CD8-positive, alpha-beta memory T cell (primary cell): ENCODE measurements around the gene ARMC12. TPM values are rescaled to one million over a fixed set of nuclear protein-coding genes. Genes with fewer than 3 reads are reported as not detected.

Source experiments
- CTCF ChIA-PET: fragments of 350-600 bp; sonication (Branson Sonifier 250); formaldehyde crosslinking; loops from one replicate; lab custom pipeline; 2021; ENCODE audit warnings: antibody characterized with exemption; lab: Charles Lee
- POLR2A ChIA-PET: fragments of 350-600 bp; sonication (Branson Sonifier 250); formaldehyde crosslinking; loops from one replicate; lab custom pipeline; 2021; ENCODE audit warnings: antibody characterized with exemption; lab: Charles Lee
- DNase-seq, 5 donors: peaks; one replicate each; pipeline versions ENCODE4 v3.0.0 to v3.0.0-alpha.2; 2020 to 2022; ENCODE audit warnings: mixed read lengths in 1 of 5
- H3K27ac ChIP-seq: one replicate; pipeline ENCODE4 v1.7.0; 2013; ENCODE audit warnings: low read depth, mild to moderate bottlenecking, low read length, moderate library complexity
- H3K27me3 ChIP-seq: 2 replicates; pipeline ENCODE4 v1.7.0; 2013; ENCODE audit warnings: low read length, mild to moderate bottlenecking; ENCODE audit not compliant: insufficient read depth, poor library complexity, severe bottlenecking
- H3K36me3 ChIP-seq: 2 replicates; pipeline ENCODE4 v1.7.0; 2013; ENCODE audit warnings: mild to moderate bottlenecking, low read length, moderate library complexity; ENCODE audit not compliant: insufficient read depth
- H3K4me1 ChIP-seq: 2 replicates; pipeline ENCODE4 v1.7.0; 2013; ENCODE audit warnings: mild to moderate bottlenecking, low read length, moderate library complexity; ENCODE audit not compliant: insufficient read depth
- H3K4me3 ChIP-seq: 2 replicates; pipeline ENCODE4 v1.7.0; 2013; ENCODE audit warnings: mild to moderate bottlenecking, low read length
- H3K9me3 ChIP-seq: 2 replicates; pipeline ENCODE4 v1.7.0; 2013; ENCODE audit warnings: mild to moderate bottlenecking, low read length
- H3K27ac Mint-ChIP-seq, 8 donors: one replicate each; pipeline ENCODE4 v1.8.0; 2020 to 2021; ENCODE audit warnings: mixed read lengths in 8 of 8, mild to moderate bottlenecking in 6 of 8, inconsistent platforms in 3 of 8, moderate library complexity in 3 of 8
- H3K27me3 Mint-ChIP-seq, 2 donors: one replicate each; pipeline ENCODE4 v1.8.0; 2020 to 2021; ENCODE audit warnings: mixed read lengths in 2 of 2, mild to moderate bottlenecking in 1 of 2, moderate library complexity in 1 of 2
- H3K36me3 Mint-ChIP-seq, 3 donors: one replicate each; pipeline ENCODE4 v1.8.0; 2020 to 2021; ENCODE audit warnings: mixed read lengths in 3 of 3, inconsistent platforms in 1 of 3, mild to moderate bottlenecking in 1 of 3
- H3K4me1 Mint-ChIP-seq, 3 donors: one replicate each; pipeline ENCODE4 v1.8.0; 2020 to 2021; ENCODE audit warnings: mixed read lengths in 3 of 3, inconsistent platforms in 1 of 3, mild to moderate bottlenecking in 1 of 3
- H3K4me3 Mint-ChIP-seq, 7 donors: one replicate each; pipeline ENCODE4 v1.8.0; 2020 to 2021; ENCODE audit warnings: mixed read lengths in 7 of 7, mild to moderate bottlenecking in 6 of 7, moderate library complexity in 4 of 7, inconsistent platforms in 2 of 7
- H3K9me3 Mint-ChIP-seq, 5 donors: one replicate each; pipeline ENCODE4 v1.8.0; 2020 to 2022; ENCODE audit warnings: mixed read lengths in 5 of 5, mild to moderate bottlenecking in 3 of 5, moderate library complexity in 2 of 5, inconsistent platforms in 1 of 5
- polyA plus RNA-seq: library from polyadenylated mRNA; unstranded; fragments of 300-500 nt; fragmentation: Illumina TruSeq; gene quantifications from one replicate; pipeline ENCODE4 v1.2.3, GENCODE V29; 2021
- total RNA-seq, 2 experiments: library from RNA; stranded (reverse); gene quantifications; one replicate each; pipeline ENCODE4 v1.2.3, GENCODE V29; 2021

ARMC12 gene
- total and polyA plus RNA-seq, 3 experiments from 2014 or later, result 0.26 to 0.38 (median 0.37) TPM

DNA sequence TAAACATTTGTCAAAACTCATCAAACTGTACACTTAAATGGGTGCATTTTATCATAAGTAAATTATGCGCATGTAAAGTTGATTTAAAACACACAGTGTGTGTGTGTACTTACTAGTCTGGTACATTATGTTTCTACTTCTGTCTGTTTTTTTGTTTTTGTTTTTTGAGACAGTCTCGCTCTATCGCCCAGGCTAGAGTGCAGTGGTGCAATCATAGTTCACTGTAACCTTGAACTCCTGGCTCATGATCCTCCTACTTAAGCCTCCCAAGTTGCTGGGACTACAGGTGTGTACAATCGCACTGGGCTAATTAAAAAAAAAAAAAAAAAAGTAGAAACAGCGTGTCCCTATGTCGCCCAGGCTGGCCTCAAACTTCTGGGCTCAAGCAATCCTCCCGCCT is 25.1 kb upstream of the ARMC12 start:
- H3K4me3 Mint-ChIP-seq, result no peak overlapping the region
- Histone ChIP-seq H3K27me3 (no peaks in the 10 kb centered on the region), H3K4me1 (peaks cover 12% of the 10 kb centered on the region), H3K4me3 (no peak overlapping the region), H3K27ac (no peak overlapping the region), H3K9me3 (no peaks in the 10 kb centered on the region), H3K36me3 (no peaks in the 10 kb centered on the region)
- no peaks in the 10 kb centered on the region for H3K9me3 Mint-ChIP-seq
- H3K36me3 Mint-ChIP-seq, result no peaks in the 10 kb centered on the region
- H3K27me3 Mint-ChIP-seq, result peaks cover 0 to 5% of the 10 kb centered on the region in 2 donors
- ChIA-PET POLR2A (no interaction called here), CTCF (interaction anchor here (0.7 to 2.2 kb wide), 4 partner anchors 21 to 188 kb away, joined by 3 to 7 read pairs (median 4); partner anchors contain the start of gene ARMC12)
- H3K4me1 Mint-ChIP-seq, result peaks cover 22 to 45% (median 33%) of the 10 kb centered on the region in 3 donors
- H3K27ac Mint-ChIP-seq, result no peak overlapping the region
- no peak for DNase-seq

DNA sequence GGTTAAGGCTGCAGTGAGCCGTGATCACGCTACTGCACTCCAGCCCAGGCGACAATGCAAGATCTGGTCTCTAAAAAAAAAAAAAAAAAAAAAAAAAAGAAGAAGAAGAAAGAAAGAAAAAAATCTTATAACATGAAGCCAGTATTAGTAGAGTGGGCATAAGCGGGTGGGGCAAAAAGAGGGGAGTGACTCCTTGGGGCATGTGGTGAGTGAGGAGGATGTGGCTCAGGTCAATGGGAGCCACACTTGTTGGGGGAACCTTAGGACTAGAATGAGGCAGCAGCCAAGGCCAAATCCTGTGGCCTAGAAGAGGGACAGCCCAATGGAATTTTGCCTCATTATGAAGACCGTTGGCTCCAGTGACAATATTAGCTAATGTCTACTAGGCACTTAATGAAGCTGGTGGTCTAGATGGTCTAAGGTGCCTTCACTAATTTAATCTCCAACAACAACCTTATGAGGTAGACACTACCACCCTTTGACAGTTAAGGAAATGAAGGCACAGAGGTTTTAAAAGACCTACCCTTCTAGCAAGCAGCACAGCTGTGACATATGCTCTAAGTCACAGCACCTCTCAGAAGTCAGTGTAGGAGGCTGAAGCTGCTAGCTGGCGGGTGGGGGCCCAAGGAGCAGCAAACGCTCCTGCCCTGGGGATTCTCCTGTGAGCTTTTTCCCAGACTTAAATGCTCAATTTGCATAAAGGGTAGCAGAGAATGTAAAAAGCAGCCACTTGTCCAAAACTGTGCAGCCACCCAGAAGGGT is 23.6 kb upstream of the ARMC12 start:
- Mint-ChIP-seq H3K4me3 (peak overlapping the region in 3 of 7 donors; percentile 18 to 59 (median 32)), H3K36me3 (no peaks in the 10 kb centered on the region), H3K4me1 (peaks cover 31 to 59% (median 44%) of the 10 kb centered on the region in 3 donors), H3K9me3 (no peaks in the 10 kb centered on the region), H3K27ac (peak overlapping the region in 4 of 8 donors; percentile 3 to 78 (median 57)), H3K27me3 (peaks cover 0 to 5% of the 10 kb centered on the region in 2 donors)
- Histone ChIP-seq H3K4me1 (peaks cover 25% of the 10 kb centered on the region), H3K27ac (no peak overlapping the region), H3K4me3 (no peak overlapping the region), H3K27me3 (no peaks in the 10 kb centered on the region), H3K9me3 (no peaks in the 10 kb centered on the region), H3K36me3 (no peaks in the 10 kb centered on the region)
- POLR2A ChIA-PET, result no interaction called here
- DNase-seq, result no peak
- CTCF ChIA-PET, result interaction anchor here (0.9 to 1.5 kb wide), 2 partner anchors 13 to 23 kb away, joined by 3 read pairs; no protein-coding TSS in a partner anchor

DNA sequence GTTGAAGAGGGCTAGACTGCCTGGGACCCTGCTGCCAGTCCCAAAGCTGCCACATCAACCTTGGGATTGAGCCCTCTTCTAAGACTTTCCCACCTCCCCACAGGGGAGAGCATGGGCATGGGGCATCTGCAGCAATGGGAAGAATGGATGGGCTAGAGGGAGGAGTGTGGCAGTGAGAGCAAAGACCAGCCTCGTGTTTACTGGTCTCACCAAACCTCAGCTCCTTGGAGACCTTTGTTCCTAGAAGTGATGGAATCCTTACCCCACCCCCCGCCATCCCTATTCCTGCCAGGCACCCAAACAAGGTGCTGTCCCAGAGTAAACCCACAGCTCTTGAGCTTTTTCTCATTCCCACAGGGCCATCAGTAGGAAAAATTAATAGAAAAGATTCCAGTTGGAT is 20.0 kb upstream of the ARMC12 start:
- H3K4me1 ChIP-seq, result peaks cover 52% of the 10 kb centered on the region
- H3K27me3 Mint-ChIP-seq, result peaks cover 0 to 3% of the 10 kb centered on the region in 2 donors

GRCh38 chr6:35717449-35718374 is 19.1 kb upstream of the ARMC12 start:
- H3K4me1 ChIP-seq, result peaks cover 47% of the 10 kb centered on the region
- no peak for DNase-seq
- no peaks in the 10 kb centered on the region for H3K36me3 ChIP-seq
- Mint-ChIP-seq H3K4me1 (peaks cover 36 to 73% (median 54%) of the 10 kb centered on the region in 3 donors), H3K27ac (peak overlapping the region in 7 of 8 donors; percentile 7 to 84 (median 61)), H3K36me3 (no peaks in the 10 kb centered on the region), H3K27me3 (peaks cover 0 to 3% of the 10 kb centered on the region in 2 donors), H3K9me3 (no peaks in the 10 kb centered on the region), H3K4me3 (peak overlapping the region in 1 of 7 donors; percentile 41)
- H3K27ac ChIP-seq, result no peak overlapping the region
- no peaks in the 10 kb centered on the region for H3K9me3 ChIP-seq
- no peaks in the 10 kb centered on the region for H3K27me3 ChIP-seq
- ChIA-PET POLR2A (no interaction called here), CTCF (interaction anchor here (1.5 to 1.6 kb wide), 2 partner anchors 10 to 19 kb away, joined by 5 to 6 read pairs; partner anchors contain the start of gene ARMC12)
- H3K4me3 ChIP-seq, result no peak overlapping the region

More for the DNA sequence above, 20.0 kb upstream of the ARMC12 start:
- H3K9me3 ChIP-seq, result no peaks in the 10 kb centered on the region
- no peak overlapping the region for H3K27ac ChIP-seq
- no peak for DNase-seq
- Mint-ChIP-seq H3K9me3 (no peaks in the 10 kb centered on the region), H3K4me1 (peaks cover 36 to 75% (median 56%) of the 10 kb centered on the region in 3 donors), H3K27ac (no peak overlapping the region), H3K36me3 (no peaks in the 10 kb centered on the region), H3K4me3 (no peak overlapping the region)
- CTCF ChIA-PET, result interaction anchor here (0.8 to 1.5 kb wide), 2 partner anchors 20 to 30 kb away, joined by 3 to 6 read pairs; partner anchors contain the start of gene ARMC12
- H3K36me3 ChIP-seq, result no peaks in the 10 kb centered on the region
- no peak overlapping the region for H3K4me3 ChIP-seq
- H3K27me3 ChIP-seq, result no peaks in the 10 kb centered on the region
- POLR2A ChIA-PET, result no interaction called here

DNA sequence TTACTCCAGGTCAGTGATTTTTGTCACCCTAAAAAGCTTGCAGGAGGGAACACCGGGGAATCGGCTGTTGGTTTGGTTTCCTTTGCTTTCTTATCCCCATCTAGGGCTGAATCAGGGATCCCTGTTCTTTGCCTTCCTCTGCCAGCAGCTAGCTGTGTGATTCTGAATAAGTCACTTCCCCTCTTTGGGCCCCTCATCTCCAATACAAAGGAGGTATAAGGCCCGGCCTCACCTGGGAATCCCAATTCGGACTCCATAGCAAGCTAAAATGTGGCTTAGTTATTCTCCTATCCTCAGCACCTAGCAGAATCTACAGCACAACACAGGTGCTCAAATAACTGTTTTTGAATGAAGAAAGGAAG is 18.5 kb upstream of the ARMC12 start:
- Mint-ChIP-seq H3K9me3 (no peaks in the 10 kb centered on the region), H3K4me1 (peaks cover 33 to 69% (median 48%) of the 10 kb centered on the region in 3 donors), H3K27ac (peak overlapping the region in 4 of 8 donors; percentile 54 to 66 (median 60)), H3K36me3 (no peaks in the 10 kb centered on the region), H3K27me3 (peaks cover 0 to 3% of the 10 kb centered on the region in 2 donors), H3K4me3 (peak overlapping the region in 2 of 7 donors; percentile 19 to 20)
- no peaks in the 10 kb centered on the region for H3K36me3 ChIP-seq
- no peaks in the 10 kb centered on the region for H3K27me3 ChIP-seq
- H3K9me3 ChIP-seq, result no peaks in the 10 kb centered on the region
- H3K4me1 ChIP-seq, result peaks cover 40% of the 10 kb centered on the region
- ChIA-PET POLR2A (no interaction called here), CTCF (interaction anchor here (1.6 kb wide), 1 partner anchor 10 kb away, joined by 5 read pairs; no protein-coding TSS in a partner anchor)
- peak overlapping the region; percentile 35 for H3K4me3 ChIP-seq
- H3K27ac ChIP-seq, result no peak overlapping the region
- no peak for DNase-seq

DNA sequence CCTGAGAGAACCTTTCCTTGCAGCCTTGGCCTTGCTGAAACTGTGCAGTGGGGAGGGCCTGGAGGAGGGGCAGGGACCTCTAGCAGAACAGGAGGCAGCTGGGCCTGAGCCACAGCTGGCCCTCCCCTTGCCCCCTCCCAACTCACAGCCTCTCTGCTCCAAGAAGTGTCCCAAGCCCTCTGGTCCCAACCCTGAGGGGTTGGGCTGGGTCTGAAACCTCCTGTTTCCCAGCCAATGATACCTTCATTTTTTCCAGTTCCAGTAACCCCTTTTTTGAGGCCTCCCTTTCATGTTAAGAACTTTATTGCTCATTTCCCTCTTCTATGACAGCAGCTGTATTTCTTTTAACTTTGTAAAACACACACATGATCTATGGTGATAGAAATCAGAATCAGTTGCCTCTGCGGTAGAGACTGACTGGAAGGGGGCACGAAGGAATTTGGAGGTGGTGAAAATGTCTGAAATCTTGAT is 17.9 kb upstream of the ARMC12 start:
- peaks cover 0 to 3% of the 10 kb centered on the region in 2 donors for H3K27me3 Mint-ChIP-seq
- Histone ChIP-seq H3K4me3 (peak overlapping the region; percentile 35), H3K36me3 (no peaks in the 10 kb centered on the region), H3K9me3 (no peaks in the 10 kb centered on the region), H3K4me1 (peaks cover 44% of the 10 kb centered on the region), H3K27me3 (no peaks in the 10 kb centered on the region), H3K27ac (no peak overlapping the region)
- POLR2A ChIA-PET, result interaction anchor here (1.2 kb wide), 1 partner anchor 13 kb away, joined by 3 read pairs; no protein-coding TSS in a partner anchor
- CTCF ChIA-PET, result interaction anchor here (1.6 kb wide), 1 partner anchor 9 kb away, joined by 5 read pairs; no protein-coding TSS in a partner anchor
- no peaks in the 10 kb centered on the region for H3K9me3 Mint-ChIP-seq
- peak overlapping the region in 3 of 7 donors; percentile 4 to 56 (median 20) for H3K4me3 Mint-ChIP-seq
- DNase-seq, result peak in 1 of 5 donors; percentile 31
- H3K36me3 Mint-ChIP-seq, result no peaks in the 10 kb centered on the region
- peak overlapping the region in 6 of 8 donors; percentile 31 to 85 (median 60) for H3K27ac Mint-ChIP-seq
- H3K4me1 Mint-ChIP-seq, result peaks cover 33 to 69% (median 48%) of the 10 kb centered on the region in 3 donors

DNA sequence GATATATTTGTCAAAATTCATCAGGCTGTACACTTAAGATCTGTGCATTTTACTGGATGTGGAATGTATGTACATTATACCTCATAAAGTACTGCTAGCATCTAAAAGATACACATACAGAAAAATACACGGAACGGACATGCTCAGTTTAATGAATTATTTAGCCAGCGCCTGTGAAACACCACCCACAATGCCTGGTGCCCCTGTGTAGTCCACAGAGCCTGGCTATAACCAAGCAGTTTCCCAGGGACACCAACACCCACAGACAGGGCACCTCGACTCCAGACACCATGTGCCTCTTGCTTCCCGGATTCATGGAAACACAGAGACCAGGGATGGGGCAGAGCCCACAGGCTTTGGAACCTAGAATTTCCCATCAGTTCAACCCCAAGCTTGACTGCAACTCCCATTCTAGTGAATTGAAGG is 17.4 kb upstream of the ARMC12 start:
- CTCF ChIA-PET, result interaction anchor here (0.9 to 1.6 kb wide), 2 partner anchors 9 to 18 kb away, joined by 3 to 5 read pairs; partner anchors contain the start of gene ARMC12
- Histone ChIP-seq H3K27ac (no peak overlapping the region), H3K9me3 (no peaks in the 10 kb centered on the region), H3K4me3 (peak overlapping the region; percentile 19), H3K27me3 (no peaks in the 10 kb centered on the region), H3K36me3 (no peaks in the 10 kb centered on the region), H3K4me1 (peaks cover 49% of the 10 kb centered on the region)
- H3K36me3 Mint-ChIP-seq, result no peaks in the 10 kb centered on the region
- peak overlapping the region in 5 of 8 donors; percentile 31 to 85 (median 61) for H3K27ac Mint-ChIP-seq
- peaks cover 0 to 3% of the 10 kb centered on the region in 2 donors for H3K27me3 Mint-ChIP-seq
- H3K4me3 Mint-ChIP-seq, result peak overlapping the region in 3 of 7 donors; percentile 40 to 64 (median 43)
- DNase-seq, result no peak
- POLR2A ChIA-PET, result interaction anchor here (0.6 to 1.2 kb wide), 2 partner anchors 13 to 284 kb away, joined by 3 read pairs; no protein-coding TSS in a partner anchor
- no peaks in the 10 kb centered on the region for H3K9me3 Mint-ChIP-seq
- peaks cover 37 to 74% (median 52%) of the 10 kb centered on the region in 3 donors for H3K4me1 Mint-ChIP-seq
